ENCODE data around the gene MXRA8.

Gene MXRA8

DNA sequence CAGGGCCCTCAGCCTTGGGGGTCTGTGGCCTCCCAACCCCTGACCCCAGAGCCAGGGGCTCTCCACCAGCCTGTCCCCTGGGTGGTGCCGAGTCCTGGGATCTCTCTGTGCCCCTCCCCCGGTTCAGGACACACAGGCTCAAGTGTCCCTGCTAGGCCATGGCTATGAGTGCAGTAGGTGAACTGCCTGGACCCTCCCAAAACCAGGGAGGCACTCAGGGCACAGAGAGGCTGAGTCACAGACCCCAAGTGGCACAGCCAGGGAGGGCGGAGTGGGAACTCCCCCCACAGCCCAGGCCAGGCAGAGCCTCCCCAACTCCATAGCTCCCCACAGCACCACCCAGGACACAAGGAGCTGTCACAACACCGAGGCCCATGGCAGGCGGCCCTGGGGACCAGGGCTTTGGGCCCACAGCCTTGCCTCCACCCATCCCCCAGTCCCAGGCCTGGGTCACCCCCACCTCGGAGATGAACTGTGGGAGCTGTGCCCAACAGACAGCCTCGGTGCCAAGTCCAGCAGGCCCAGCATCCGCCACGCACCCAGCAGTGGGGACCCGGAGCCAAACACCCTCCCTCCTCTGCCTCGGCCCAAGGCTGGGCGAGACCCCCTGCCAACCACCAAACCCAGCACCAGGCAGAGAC, 12.4 kb downstream of the MXRA8 start:
- in situ Hi-C loops (cut with MboI; ENCODE audit: low sequenced_read_pairs, unreplicated experiment) = no loop called here
- TF ChIP-seq, protein P1, sequence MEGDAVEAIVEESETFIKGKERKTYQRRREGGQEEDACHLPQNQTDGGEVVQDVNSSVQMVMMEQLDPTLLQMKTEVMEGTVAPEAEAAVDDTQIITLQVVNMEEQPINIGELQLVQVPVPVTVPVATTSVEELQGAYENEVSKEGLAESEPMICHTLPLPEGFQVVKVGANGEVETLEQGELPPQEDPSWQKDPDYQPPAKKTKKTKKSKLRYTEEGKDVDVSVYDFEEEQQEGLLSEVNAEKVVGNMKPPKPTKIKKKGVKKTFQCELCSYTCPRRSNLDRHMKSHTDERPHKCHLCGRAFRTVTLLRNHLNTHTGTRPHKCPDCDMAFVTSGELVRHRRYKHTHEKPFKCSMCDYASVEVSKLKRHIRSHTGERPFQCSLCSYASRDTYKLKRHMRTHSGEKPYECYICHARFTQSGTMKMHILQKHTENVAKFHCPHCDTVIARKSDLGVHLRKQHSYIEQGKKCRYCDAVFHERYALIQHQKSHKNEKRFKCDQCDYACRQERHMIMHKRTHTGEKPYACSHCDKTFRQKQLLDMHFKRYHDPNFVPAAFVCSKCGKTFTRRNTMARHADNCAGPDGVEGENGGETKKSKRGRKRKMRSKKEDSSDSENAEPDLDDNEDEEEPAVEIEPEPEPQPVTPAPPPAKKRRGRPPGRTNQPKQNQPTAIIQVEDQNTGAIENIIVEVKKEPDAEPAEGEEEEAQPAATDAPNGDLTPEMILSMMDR (IDR thresholded peaks at IDR 0.05; ENCODE audit: borderline replicate concordance, control extremely low read depth, extremely low read depth, insufficient read depth, missing control alignments) = no peak
- no peak for DNase-seq (ENCODE audit: low spot score)

DNA sequence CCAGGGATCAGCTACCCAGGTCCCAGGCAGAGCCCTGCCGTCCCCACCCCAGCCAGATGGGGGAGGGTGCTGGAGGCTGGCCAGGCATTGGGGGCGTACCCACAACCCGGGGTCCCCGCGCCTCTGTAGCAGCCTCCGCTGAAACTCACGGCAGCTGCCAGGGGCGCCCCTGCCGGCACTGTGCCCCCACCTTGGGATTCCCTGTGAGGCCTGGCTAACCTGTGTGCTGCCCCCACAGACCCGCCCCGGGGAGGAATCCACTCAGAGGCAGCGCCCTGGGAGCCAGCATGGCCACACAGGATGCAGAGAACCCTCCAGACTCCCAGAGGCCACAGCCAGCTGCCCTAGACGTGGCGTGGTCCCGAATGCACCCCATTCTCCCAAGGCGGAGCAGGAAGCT, 13.0 kb downstream of the MXRA8 start:
- in situ Hi-C loops (cut with MboI; ENCODE audit: low sequenced_read_pairs, unreplicated experiment) = no loop called here
- TF ChIP-seq, protein P1 (IDR thresholded peaks at IDR 0.05; ENCODE audit: borderline replicate concordance, control extremely low read depth, extremely low read depth, insufficient read depth, missing control alignments) = no peak
- DNase-seq (ENCODE audit: low spot score) = no peak

DNA sequence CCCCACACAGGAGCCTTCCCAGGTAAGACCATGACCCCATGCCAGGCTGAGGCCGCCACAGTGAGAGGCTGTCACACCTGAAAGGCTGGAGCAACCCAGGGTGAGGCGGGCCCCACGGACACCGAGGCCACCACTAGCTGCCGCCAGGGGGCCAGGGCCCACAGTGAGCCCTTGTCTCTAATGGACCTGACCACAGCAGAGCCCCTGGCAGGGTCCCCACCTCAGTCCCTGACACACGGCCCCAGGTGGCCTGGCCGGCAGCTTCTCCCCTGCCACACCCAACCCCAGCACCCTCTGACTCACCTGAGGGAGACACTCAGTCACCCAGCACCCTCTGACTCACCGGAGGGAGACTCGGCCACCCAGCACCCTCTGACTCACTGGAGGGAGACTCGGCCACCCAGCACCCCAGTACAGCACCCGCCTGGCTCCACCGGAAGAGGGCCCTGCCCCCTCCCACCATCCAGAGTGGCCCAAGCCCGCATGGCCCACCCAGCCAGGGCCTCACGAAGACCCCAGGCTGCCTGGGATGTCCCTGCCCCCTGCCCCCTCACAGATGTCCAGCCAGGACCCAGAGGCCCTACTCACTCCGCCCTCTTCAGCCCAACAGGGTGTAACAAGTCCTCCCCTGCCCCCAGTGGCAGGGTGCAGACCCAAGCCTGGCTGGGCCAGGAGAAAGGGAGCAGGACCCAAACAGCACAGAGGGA, 13.5 kb downstream of the MXRA8 start:
- TF ChIP-seq, protein P1 (IDR thresholded peaks at IDR 0.05; ENCODE audit: borderline replicate concordance, control extremely low read depth, extremely low read depth, insufficient read depth, missing control alignments) = no peak
- DNase-seq (ENCODE audit: low spot score) = no peak
- in situ Hi-C loops (cut with MboI; ENCODE audit: low sequenced_read_pairs, unreplicated experiment) = no loop called here

DNA sequence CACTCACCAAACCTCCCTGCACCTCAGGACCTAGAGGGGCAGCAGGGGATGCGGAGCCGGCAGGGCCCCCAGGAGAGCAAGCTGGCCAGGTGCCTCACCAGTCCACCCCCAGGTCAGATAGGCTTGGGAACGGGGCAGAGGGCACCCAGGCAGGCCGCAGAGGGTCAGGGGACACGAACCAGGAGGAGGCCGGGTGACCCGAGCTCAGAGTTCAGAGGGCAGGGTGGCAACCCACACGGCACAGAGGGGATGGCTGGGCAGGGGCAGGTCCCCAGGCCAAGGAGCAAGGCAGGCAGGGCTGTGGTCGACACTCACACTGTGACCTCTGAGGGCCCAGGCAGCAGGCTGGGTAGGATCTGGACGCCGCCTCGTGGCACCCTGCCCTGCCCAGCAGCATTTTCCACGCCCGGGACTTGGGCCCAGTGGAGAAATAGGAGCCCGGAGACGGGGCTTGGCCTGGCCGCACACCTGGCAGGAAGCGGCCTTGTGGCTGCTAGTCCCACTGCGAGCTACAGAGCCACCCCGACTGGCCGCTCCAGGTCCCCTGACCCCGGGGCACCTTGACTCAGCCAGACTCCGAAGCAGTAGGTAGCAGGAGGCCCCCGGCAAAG, 14.4 kb downstream of the MXRA8 start:
- in situ Hi-C loops (cut with MboI; ENCODE audit: low sequenced_read_pairs, unreplicated experiment) = no loop called here
- no peak for DNase-seq (ENCODE audit: low spot score)
- TF ChIP-seq, protein P1 (IDR thresholded peaks at IDR 0.05; ENCODE audit: borderline replicate concordance, control extremely low read depth, extremely low read depth, insufficient read depth, missing control alignments) = no peak

DNA sequence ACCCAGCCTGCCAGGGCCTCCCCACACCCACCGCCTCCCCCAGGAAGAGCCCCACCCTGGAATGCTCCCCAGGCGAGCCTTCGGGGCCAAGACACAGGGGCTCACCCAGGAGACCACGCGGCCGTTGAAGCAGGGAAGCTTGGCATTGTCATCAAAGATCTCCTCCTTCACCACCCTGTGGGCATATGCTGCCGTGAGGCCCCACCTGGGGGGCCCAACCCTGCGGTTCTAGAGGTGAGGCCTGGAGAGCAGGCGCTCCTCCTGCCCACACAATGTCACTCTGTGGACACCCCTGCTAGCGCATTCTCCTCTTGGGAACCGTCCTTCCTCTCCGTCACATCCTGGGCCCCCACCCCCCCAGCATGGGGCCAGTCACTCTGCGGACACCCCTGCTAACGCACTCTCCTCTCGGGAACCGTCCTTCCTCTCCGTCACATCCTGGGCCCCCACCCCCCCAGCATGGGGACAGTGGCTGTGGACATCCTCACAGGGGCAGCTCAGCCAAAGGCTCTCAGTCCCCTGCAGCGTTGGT, 15.7 kb downstream of the MXRA8 start:
- in situ Hi-C loops (cut with MboI; ENCODE audit: low sequenced_read_pairs, unreplicated experiment) = no loop called here
- TF ChIP-seq, protein P1 (IDR thresholded peaks at IDR 0.05; ENCODE audit: borderline replicate concordance, control extremely low read depth, extremely low read depth, insufficient read depth, missing control alignments) = no peak
- no peak for DNase-seq (ENCODE audit: low spot score)

DNA sequence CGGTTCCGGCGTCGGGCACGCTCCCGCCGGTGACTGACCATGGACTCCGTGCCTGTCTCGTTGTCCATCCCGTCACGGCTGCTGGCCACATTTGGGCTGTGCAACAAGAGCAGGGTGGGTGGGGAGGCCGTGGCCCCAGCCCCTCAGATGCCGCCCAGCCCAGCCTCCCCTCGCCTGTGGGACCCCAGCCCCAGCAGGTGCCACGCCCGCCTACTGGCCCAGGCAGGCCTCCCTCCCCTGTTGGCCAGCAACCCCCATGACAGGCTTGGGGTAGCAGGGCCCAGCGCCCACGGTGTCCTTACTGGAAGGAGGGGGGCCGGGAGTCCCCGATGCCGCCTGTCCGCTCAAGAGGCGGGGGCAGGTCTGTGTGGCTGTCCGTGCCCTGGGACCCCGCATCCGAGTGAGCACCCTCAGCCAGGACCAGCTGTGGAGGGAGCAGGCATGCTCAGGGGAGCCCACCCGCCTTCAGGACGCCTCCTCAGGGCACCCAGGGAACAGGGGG, 16.2 kb downstream of the MXRA8 start:
- in situ Hi-C loops (cut with MboI; ENCODE audit: low sequenced_read_pairs, unreplicated experiment) = no loop called here
- TF ChIP-seq, protein P1 (IDR thresholded peaks at IDR 0.05; ENCODE audit: borderline replicate concordance, control extremely low read depth, extremely low read depth, insufficient read depth, missing control alignments) = no peak
- DNase-seq (ENCODE audit: low spot score) = no peak
